Muscle layer of colon (tissue), 2 donors: ENCODE measurements around the gene ALS2CL.

Source experiments
- H3K27ac ChIP-seq: one replicate; pipeline ENCODE4 v1.7.0; 2013; ENCODE audit warnings: low read depth, mild to moderate bottlenecking, low read length, moderate library complexity
- H3K27me3 ChIP-seq, 2 donors: one replicate each; pipeline ENCODE4 v1.7.0; 2013; ENCODE audit warnings: low read length in 2 of 2, mild to moderate bottlenecking in 2 of 2; ENCODE audit not compliant: insufficient read depth in 2 of 2, control insufficient read depth in 1 of 2
- H3K36me3 ChIP-seq: one replicate; pipeline ENCODE4 v1.7.0; 2013; ENCODE audit warnings: mild to moderate bottlenecking, low read length; ENCODE audit not compliant: insufficient read depth
- H3K4me1 ChIP-seq: one replicate; pipeline ENCODE4 v1.7.0; 2013; ENCODE audit warnings: mild to moderate bottlenecking, low read length; ENCODE audit not compliant: insufficient read depth
- H3K4me3 ChIP-seq, 2 donors: one replicate each; pipeline ENCODE4 v1.7.0; 2013; ENCODE audit warnings: low read length in 2 of 2, low read depth in 1 of 2, mild to moderate bottlenecking in 1 of 2, moderate library complexity in 1 of 2
- H3K9ac ChIP-seq: one replicate; pipeline ENCODE4 v1.7.0; 2013; ENCODE audit warnings: low read length
- H3K9me3 ChIP-seq: one replicate; pipeline ENCODE4 v1.7.0; 2013; ENCODE audit warnings: mild to moderate bottlenecking, low read length
- donor health status: abdominal sarcoma.
- donor health status: Adenocarcinoma of cecum.

The ALS2CL gene

DNA sequence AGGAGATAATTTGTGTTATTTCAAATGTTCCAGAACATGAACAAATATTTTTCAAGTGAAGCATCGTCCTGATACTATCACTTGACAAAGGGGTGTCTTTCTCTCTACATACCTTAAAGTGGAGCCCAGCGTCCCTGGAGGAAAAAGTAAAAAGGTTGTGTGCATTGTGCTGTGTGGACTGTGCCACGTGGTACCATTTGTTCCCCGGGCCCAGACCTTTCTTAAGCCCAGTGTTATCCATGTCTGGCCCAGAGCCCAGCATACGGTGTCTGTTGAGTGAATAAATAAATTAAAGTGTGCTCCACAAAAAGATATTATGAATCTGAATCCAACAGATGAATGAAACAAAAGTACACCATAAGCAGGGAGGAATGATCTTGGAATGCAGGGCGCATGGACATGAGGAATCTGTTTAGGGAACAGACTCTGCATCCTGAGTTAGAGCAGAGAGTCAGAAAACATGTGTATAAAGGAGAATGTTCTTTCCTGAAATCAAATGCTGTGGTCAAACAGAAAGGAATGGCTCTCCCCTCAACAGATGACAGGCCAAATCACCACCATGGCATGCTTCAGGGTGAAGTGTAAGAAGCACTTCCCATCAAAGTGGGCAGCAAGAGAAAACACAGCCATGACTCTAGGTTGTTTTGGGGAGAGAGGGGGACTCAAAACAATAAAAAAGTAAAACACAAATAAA, 32.3 kb upstream of the ALS2CL start:
- H3K27me3 ChIP-seq, result no peaks in the 10 kb centered on the region
- H3K4me1 ChIP-seq, result no peaks in the 10 kb centered on the region
- H3K9ac ChIP-seq, result no peak overlapping the region
- H3K9me3 ChIP-seq, result no peaks in the 10 kb centered on the region
- no peak overlapping the region for H3K4me3 ChIP-seq
- no peaks in the 10 kb centered on the region for H3K36me3 ChIP-seq
- no peak overlapping the region for H3K27ac ChIP-seq

DNA sequence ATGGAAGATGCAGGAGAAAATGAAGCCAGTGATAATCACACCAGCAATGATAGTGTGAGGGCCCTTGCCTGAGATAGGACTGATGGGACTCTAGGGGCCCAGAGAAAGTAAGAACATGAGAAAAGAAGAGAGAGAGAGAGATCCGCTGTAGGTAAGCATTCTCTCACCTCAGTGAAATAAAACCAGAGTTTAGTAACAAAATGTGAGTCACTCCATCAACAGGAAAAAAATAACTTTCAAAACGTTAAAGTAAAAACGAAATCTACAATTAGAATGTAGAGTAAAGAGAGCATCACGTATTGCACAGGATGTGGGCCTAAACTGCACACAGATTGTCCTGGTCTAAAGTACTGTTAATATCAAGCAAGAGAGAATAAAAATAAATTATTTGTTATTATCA, 30.9 kb upstream of the ALS2CL start:
- Histone ChIP-seq H3K4me3 (no peak overlapping the region), H3K4me1 (no peaks in the 10 kb centered on the region), H3K9me3 (no peaks in the 10 kb centered on the region), H3K36me3 (no peaks in the 10 kb centered on the region), H3K27ac (no peak overlapping the region), H3K27me3 (no peaks in the 10 kb centered on the region), H3K9ac (no peak overlapping the region)

DNA sequence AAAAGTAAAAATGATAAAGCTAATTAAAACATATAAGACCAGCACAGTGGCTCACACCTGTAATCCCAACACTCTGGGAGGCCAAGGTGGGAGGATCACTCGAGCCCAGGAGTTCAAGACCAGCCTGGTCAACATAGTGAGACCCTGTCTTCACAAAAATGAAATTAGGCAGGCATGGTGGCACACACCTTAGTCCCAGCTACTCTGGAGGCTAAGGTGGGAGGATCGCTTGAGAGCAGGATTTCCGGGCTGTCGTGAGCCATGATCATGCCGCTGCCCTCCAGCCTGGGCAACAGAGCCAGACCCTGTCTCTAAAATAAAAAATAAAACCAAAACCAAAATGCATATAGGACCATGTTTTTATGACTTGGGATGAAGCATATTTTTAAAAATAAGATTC, 29.0 kb upstream of the ALS2CL start:
- Histone ChIP-seq H3K27me3 (peaks cover 0 to 12% of the 10 kb centered on the region in 2 donors), H3K9me3 (no peaks in the 10 kb centered on the region), H3K9ac (no peak overlapping the region), H3K4me1 (no peaks in the 10 kb centered on the region), H3K36me3 (no peaks in the 10 kb centered on the region), H3K4me3 (no peak overlapping the region), H3K27ac (no peak overlapping the region)

DNA sequence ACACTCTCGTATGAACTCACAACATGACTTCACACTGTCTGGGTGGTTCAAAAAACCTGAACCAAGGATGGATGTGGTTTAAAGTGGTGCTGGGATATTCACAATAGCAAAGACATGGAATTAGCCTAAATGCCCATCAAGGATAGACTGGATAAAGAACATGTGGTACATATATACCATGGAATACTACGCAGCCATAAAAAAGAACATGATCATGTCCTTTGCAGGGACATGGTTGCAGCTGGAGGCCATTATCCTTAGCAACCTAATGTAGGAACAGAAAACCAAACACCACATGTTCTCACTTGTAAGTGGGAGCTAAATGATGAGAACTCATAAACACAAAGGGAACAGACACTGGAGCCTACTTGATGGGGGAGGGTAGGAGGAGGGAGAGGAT, 27.5 kb upstream of the ALS2CL start:
- H3K9ac ChIP-seq, result no peak overlapping the region
- H3K36me3 ChIP-seq, result no peaks in the 10 kb centered on the region
- peaks cover 0 to 17% of the 10 kb centered on the region in 2 donors for H3K27me3 ChIP-seq
- no peaks in the 10 kb centered on the region for H3K9me3 ChIP-seq
- H3K4me3 ChIP-seq, result no peak overlapping the region
- H3K4me1 ChIP-seq, result no peaks in the 10 kb centered on the region
- H3K27ac ChIP-seq, result no peak overlapping the region

DNA sequence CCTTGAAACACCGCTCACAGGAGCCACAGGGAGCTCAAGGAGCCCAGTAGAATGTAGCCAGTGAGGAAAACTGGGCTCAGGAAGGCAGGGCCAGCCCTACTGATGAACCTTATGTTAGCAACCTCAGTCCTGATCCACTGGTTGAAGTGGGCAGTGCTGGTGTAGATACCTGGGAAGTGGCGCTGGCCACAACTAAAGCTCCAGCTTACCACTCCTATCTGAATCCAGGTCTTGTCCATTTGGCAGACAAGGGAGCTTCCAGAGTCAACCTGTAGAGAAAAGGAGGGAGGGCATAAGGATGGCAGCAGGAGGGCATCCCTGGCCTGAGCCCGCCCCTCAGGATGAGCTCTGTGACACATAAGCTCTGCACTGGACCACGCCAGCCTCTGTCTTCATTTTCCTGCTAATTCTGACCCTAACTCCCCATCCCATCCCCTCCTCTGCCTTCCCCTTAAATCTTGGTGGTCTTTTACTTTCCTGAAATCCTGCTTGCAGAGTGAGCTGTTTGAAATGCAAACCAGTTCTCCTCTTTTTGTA, 26.3 kb upstream of the ALS2CL start:
- peaks cover 0 to 17% of the 10 kb centered on the region in 2 donors for H3K27me3 ChIP-seq
- H3K27ac ChIP-seq, result no peak overlapping the region
- no peaks in the 10 kb centered on the region for H3K4me1 ChIP-seq
- no peak overlapping the region for H3K9ac ChIP-seq
- no peak overlapping the region for H3K4me3 ChIP-seq
- H3K9me3 ChIP-seq, result no peaks in the 10 kb centered on the region
- no peaks in the 10 kb centered on the region for H3K36me3 ChIP-seq

DNA sequence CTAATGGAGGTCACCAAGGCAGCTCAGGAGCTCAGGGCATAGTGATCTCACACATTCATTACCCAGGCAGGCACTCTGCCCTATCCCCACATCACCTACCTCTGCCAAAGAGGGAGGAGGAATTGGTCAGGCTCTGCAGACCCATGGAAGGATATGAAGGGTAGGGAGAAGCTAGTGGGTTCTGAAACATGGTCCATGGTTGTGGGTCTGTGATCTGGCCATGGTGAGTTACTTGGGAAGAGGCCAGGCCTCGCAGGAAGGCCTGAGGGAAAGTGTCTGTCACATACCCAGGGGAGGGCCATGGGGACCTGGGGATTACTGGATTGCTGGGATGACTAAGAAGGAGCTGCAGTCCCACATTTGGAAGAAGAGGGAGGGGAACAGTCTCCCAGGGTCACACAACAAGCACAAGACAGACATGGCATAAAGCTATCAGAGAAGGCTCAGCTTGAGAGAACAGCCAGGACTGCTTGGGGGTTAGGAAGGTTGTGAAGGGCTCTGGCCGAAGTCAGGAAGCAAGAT, 25.6 kb upstream of the ALS2CL start:
- Histone ChIP-seq H3K9ac (no peak overlapping the region), H3K9me3 (no peaks in the 10 kb centered on the region), H3K36me3 (no peaks in the 10 kb centered on the region), H3K4me1 (no peaks in the 10 kb centered on the region), H3K27ac (no peak overlapping the region), H3K27me3 (peaks cover 0 to 17% of the 10 kb centered on the region in 2 donors), H3K4me3 (no peak overlapping the region)

DNA sequence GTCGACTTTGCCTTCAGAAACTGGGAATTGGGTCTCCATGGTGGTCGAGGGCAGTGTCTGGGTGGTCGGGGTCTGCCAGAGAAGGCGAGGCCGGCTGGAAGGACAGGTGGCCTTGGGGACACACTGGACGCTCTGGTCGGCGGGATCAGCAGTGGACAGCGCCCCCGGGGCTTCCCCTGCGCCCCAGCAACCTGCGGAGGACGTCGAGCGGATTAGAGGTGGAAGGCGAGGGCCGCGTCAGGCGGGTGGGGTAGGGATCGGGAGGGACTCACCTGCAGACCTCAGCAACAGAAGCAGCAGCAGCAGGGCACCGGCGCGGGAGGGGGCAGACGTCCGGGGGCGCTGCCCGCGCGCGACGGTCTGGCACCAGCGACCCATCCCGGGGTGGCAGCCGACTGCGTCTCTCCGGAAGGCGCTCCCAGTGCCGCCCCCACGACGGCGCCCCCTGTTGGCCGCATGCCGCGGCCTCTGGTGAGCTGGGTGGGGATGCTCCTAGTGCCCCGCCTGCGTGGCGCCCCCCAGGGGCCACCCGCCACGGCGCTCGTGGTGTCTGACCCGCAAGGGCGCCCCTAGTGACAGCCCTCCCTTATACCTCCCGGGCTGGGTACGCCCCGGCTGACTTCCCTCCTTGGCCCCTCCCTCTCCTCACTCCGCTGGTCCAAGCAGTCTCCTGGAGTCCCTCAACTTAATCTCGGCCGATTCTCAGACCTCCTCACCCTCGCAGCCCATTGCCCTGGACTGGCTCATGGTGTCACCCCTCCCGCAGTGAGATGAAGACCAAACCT, 24.2 kb upstream of the ALS2CL start, which contains the start of gene PRSS50:
TSS of gene PRSS50 (minus strand) at position 423 of the 785 bp plus-strand sequence. CDS start at position 378, 45 bp downstream.
- no peak within 1 kb of the TSS for H3K9ac ChIP-seq
- H3K4me1 ChIP-seq, result no peaks in the 10 kb centered on the region
- no peak within 1 kb of the TSS for H3K27ac ChIP-seq
- no peak within 1 kb of the TSS for H3K4me3 ChIP-seq
- peaks cover 0 to 17% of the 10 kb centered on the region in 2 donors for H3K27me3 ChIP-seq
- H3K36me3 ChIP-seq, result no peaks in the 10 kb centered on the region
- no peaks in the 10 kb centered on the region for H3K9me3 ChIP-seq

DNA sequence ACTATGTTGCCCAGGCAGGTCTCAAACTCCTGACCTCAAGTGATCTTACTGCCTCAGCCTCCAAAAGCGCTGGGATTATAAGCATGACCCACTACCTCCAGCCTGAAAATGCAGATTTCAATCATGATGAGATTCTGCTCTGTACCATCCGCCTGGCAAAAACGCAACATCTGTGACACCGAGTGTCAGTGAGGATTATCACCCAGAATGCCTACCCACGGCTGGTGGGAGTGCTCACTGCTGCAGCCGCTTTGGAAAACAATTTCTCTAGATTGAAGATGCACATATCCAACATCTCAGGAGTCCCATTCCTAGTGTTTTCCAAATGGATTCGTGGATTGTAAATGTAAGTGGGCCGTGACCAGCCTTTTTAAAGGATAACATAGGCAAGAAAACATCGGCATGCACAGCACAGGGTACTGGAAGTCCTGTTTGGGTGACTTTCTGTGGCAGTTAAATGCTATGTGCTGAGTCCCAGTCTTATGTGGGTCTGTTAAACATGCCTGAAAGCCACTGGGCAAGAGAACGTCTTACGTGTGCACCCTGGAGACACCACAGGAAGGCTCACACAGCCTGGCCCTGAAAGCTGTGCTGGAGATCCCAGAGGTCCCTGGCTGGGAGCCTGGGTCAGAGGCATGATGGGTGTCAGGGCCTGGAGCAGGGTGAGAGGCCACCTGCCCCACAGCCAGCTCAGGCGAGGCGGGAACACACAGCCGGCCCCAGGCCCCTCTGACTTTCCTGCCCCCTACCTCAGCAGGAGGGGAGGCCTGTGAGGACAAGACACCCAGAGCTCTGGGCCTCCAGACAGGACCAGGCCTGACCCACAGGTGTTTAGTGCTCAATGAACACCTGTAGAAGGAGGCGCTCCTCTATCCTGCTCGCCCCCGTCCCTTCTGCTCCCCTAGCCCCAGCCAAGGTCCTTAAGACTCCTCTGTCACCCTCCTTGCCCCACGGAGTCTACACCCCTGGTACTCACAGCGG, 23.3 kb upstream of the ALS2CL start:
- no peak overlapping the region for H3K27ac ChIP-seq
- H3K9ac ChIP-seq, result no peak overlapping the region
- H3K36me3 ChIP-seq, result no peaks in the 10 kb centered on the region
- no peaks in the 10 kb centered on the region for H3K4me1 ChIP-seq
- no peak overlapping the region for H3K4me3 ChIP-seq
- H3K9me3 ChIP-seq, result no peaks in the 10 kb centered on the region
- H3K27me3 ChIP-seq, result peaks cover 0 to 17% of the 10 kb centered on the region in 2 donors

DNA sequence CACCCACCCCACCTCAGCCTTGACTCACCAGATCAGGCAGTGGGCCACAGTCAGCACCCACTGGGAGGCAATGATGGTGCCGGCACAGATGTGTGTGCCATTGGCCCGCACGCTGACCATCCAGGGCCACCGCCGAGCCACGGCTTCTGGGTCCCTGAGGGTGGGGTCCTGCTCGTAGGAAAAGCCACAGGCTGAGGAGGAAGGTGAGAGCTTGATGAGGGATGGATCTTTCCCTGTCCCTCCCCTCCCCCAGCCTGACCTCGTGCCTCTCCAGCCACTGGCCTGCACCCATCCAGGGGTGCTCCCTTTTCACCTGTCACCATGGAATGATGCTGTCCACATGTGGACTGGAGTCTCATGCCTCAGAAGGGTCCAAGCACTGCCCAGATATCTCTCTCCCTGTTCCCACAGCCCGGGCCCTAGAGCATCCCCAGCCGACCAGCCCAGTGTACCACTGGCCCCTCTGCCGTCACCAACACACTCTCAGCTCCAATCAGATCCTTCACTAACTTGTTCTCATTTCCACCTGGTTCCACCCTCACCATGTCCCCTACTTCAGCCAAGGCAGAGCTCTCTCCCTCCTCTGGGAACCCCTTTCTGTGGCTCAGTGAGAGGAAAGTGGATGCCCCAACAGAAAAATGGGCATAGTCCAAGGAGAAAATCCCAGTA, 22.2 kb upstream of the ALS2CL start:
- peaks cover 0 to 17% of the 10 kb centered on the region in 2 donors for H3K27me3 ChIP-seq
- no peak overlapping the region for H3K9ac ChIP-seq
- H3K9me3 ChIP-seq, result no peaks in the 10 kb centered on the region
- H3K4me3 ChIP-seq, result no peak overlapping the region
- no peaks in the 10 kb centered on the region for H3K36me3 ChIP-seq
- H3K4me1 ChIP-seq, result no peaks in the 10 kb centered on the region
- no peak overlapping the region for H3K27ac ChIP-seq

DNA sequence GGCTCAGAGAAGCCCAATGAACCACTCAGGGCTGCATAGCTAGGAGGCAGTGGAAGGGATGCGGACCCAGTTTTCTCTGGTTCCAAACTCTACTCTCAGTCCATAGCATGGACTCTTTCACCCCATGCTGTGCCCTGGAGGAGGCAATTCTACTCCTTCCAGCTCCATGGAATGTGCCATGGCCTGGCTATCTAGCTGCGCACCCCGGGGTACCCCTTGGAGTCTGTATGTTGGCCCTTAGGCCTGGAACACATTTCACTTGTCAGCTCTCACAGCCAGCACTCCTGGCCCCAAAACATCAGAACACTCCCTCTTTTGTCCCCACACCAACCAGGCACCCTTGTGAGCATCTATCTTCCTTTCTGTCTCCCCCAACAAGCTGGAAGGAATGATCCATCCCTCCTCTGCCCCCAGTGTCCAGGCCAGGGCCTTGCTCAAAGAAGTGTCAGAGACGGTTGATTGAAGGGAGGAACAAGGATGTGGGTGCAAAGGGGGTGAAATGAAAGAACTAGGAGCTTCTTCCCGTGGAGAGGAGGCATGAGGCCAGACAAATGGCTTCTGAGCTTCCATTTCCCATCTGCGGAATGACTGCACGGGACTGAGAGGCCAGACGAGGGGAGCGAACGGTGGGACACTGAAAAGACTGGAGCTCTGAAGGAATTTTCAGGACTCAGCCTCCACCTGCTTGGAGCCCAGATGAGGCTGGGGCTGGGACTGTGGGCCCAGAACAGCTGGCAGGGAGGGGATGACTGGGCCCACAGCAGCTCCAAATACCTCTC, 21.4 kb upstream of the ALS2CL start:
- no peak overlapping the region for H3K27ac ChIP-seq
- H3K27me3 ChIP-seq, result peaks cover 0 to 17% of the 10 kb centered on the region in 2 donors
- no peaks in the 10 kb centered on the region for H3K9me3 ChIP-seq
- no peak overlapping the region for H3K9ac ChIP-seq
- no peak overlapping the region for H3K4me3 ChIP-seq
- no peaks in the 10 kb centered on the region for H3K36me3 ChIP-seq
- no peaks in the 10 kb centered on the region for H3K4me1 ChIP-seq
